CD14-positive monocyte (primary cell): ENCODE results near the gene RAPGEF5. TPM values are rescaled to one million over a fixed set of nuclear protein-coding genes. Genes with fewer than 3 reads are reported as not detected.

Experiments used
- DNase-seq, 3 donors: peaks; one replicate each; pipeline ENCODE4 v3.0.0-alpha.2; 2011 to 2022
- H2AFZ ChIP-seq: 2 replicates; pipeline ENCODE4 v1.6.0; 2012; ENCODE audit warnings: mild to moderate bottlenecking, low read depth, low read length, inconsistent platforms; ENCODE audit not compliant: insufficient read depth, poor library complexity, severe bottlenecking
- H3K27ac ChIP-seq, 2 donors: 1 replicate in 1 of 2; 2 replicates in 1 of 2; pipeline ENCODE4 v1.5.1; 2012 to 2013; ENCODE audit warnings: low read length in 2 of 2, control low read depth in 1 of 2, inconsistent platforms in 1 of 2, low read depth in 1 of 2, mild to moderate bottlenecking in 1 of 2
- H3K27me3 ChIP-seq, 2 donors: one replicate each; pipeline versions ENCODE4 v1.6.0 to v1.6.1; 2011 to 2013; ENCODE audit warnings: low read length in 2 of 2; ENCODE audit not compliant: control insufficient read depth in 2 of 2, insufficient read depth in 2 of 2
- H3K36me3 ChIP-seq, 2 donors: replicated peaks in 1 of 2; 1 replicate in 1 of 2; 2 replicates in 1 of 2; pipeline versions ENCODE4 v1.5.1 to v1.6.1; 2012 to 2013; ENCODE audit warnings: low read length in 2 of 2, control low read depth in 1 of 2, inconsistent platforms in 1 of 2, mild to moderate bottlenecking in 1 of 2; ENCODE audit not compliant: insufficient read depth in 2 of 2, control insufficient read depth in 1 of 2
- H3K4me1 ChIP-seq, 2 donors: 1 replicate in 1 of 2; 2 replicates in 1 of 2; pipeline versions ENCODE4 v1.5.1 to v1.6.1; 2012 to 2013; ENCODE audit warnings: low read length in 2 of 2, control low read depth in 1 of 2, inconsistent platforms in 1 of 2, mild to moderate bottlenecking in 1 of 2, moderate library complexity in 1 of 2; ENCODE audit not compliant: insufficient read depth in 2 of 2, control insufficient read depth in 1 of 2
- H3K4me2 ChIP-seq: replicated peaks from 2 replicates; pipeline ENCODE3; 2012; ENCODE audit warnings: low read length, moderate library complexity, mild to moderate bottlenecking; ENCODE audit not compliant: poor library complexity, severe bottlenecking; ENCODE audit errors: extremely low read depth
- H3K4me3 ChIP-seq, 3 experiments: fragments of 200-600 bp in 1 of 3; sonication (generic) in 1 of 3; replicated peaks in 1 of 3; 1 replicate in 2 of 3; 2 replicates in 1 of 3; pipeline ENCODE4 v1.5.1; 2011 to 2013; ENCODE audit warnings: low read length in 3 of 3, mild to moderate bottlenecking in 3 of 3, control low read depth in 2 of 3, low read depth in 2 of 3, inconsistent platforms in 1 of 3, moderate library complexity in 1 of 3
- H3K79me2 ChIP-seq: 2 replicates; pipeline ENCODE4 v1.6.0; 2012; ENCODE audit warnings: mild to moderate bottlenecking, control low read depth, inconsistent platforms, low read length, moderate library complexity; ENCODE audit not compliant: insufficient read depth
- H3K9ac ChIP-seq: 2 replicates; pipeline ENCODE4 v1.6.0; 2017; ENCODE audit warnings: low read length, mild to moderate bottlenecking; ENCODE audit not compliant: insufficient read depth, poor library complexity, severe bottlenecking
- H3K9me3 ChIP-seq, 2 donors: replicated peaks in 1 of 2; 1 replicate in 1 of 2; 2 replicates in 1 of 2; pipeline versions ENCODE4 v1.5.1 to v1.6.1; 2012 to 2013; ENCODE audit warnings: low read length in 2 of 2, control low read depth in 1 of 2; ENCODE audit not compliant: control insufficient read depth in 1 of 2, insufficient read depth in 1 of 2
- H4K20me1 ChIP-seq: 2 replicates; pipeline ENCODE4 v1.6.0; 2012; ENCODE audit warnings: mild to moderate bottlenecking, low read length, control low read depth, moderate library complexity; ENCODE audit not compliant: insufficient read depth
- H3K27ac Mint-ChIP-seq, 7 donors: one replicate each; pipeline ENCODE4 v1.8.0; 2020; ENCODE audit warnings: mild to moderate bottlenecking in 7 of 7, mixed read lengths in 7 of 7, moderate library complexity in 6 of 7, inconsistent platforms in 2 of 7
- H3K27me3 Mint-ChIP-seq, 3 donors: one replicate each; pipeline ENCODE4 v1.8.0; 2021 to 2022; ENCODE audit warnings: low read depth in 3 of 3, mild to moderate bottlenecking in 3 of 3, mixed read lengths in 3 of 3, moderate library complexity in 3 of 3, inconsistent platforms in 1 of 3
- H3K36me3 Mint-ChIP-seq, 2 donors: one replicate each; pipeline ENCODE4 v1.8.0; 2020; ENCODE audit warnings: mixed read lengths in 2 of 2, inconsistent platforms in 1 of 2, mild to moderate bottlenecking in 1 of 2
- H3K4me1 Mint-ChIP-seq: one replicate; pipeline ENCODE4 v1.8.0; 2020; ENCODE audit warnings: mild to moderate bottlenecking, mixed read lengths
- H3K4me3 Mint-ChIP-seq, 2 donors: one replicate each; pipeline ENCODE4 v1.8.0; 2020; ENCODE audit warnings: mild to moderate bottlenecking in 2 of 2, mixed read lengths in 2 of 2, moderate library complexity in 1 of 2
- H3K9me3 Mint-ChIP-seq, 7 donors: one replicate each; pipeline ENCODE4 v1.8.0; 2020 to 2022; ENCODE audit warnings: mixed read lengths in 7 of 7, mild to moderate bottlenecking in 6 of 7, moderate library complexity in 6 of 7, inconsistent platforms in 2 of 7
- WGBS: methylation state at CpG from one replicate; pipeline ENCODE4 v1.1.5; 2013; ENCODE audit warnings: missing lambda C conversion rate; ENCODE audit not compliant: insufficient coverage; 5-methylcytosine and 5-hydroxymethylcytosine counted together
- intact Hi-C, 2 donors: fragments of 100-400 bp; cut with micrococcal nuclease; formaldehyde crosslinking; loops; one replicate each; pipeline versions ENCODE4 v1.15.0 to v1.15.1; 2023
- polyA plus RNA-seq, 3 donors: library from polyadenylated mRNA; depleted of rRNA in 1 of 3; unstranded in 2 of 3; stranded (reverse) in 1 of 3; fragments of 300-500 nt in 2 of 3; fragments of >200 nt in 1 of 3; fragmentation: Illumina TruSeq in 2 of 3; gene quantifications; 1 replicate in 2 of 3; 2 replicates in 1 of 3; pipeline ENCODE4 v1.2.3, GENCODE V29; 2012 to 2021
- TF ChIP-seq, protein P1 (sequence below): fragments of 200-600 bp; IDR thresholded peaks from one replicate; pipeline ENCODE4 v1.8.0; 2022; ENCODE audit warnings: antibody characterized with exemption, mild to moderate bottlenecking

The RAPGEF5 gene
- polyA plus RNA-seq, 3 donors = not detected

DNA sequence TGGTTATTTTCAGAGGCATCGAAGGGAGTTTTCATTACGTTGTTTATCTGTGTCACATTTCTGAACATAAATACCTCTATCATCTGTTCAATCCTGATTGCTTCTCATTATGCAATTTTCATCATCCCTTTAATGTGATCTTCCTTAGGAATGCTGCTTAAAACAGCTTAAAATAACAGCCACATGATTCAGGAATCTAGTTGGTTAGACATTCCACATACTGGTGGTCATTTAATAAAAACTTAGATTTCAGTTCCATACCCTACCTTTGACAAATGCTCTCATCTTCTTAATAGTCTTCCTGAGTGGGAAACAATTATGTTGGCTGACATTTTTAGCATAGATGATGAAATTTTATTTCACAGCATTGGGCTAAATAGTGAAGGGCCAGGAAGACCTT lies 219.9 kb downstream of the RAPGEF5 start:
- Histone ChIP-seq H3K4me2 (no peak overlapping the region), H3K9me3 (no peaks in the 10 kb centered on the region), H3K27me3 (no peaks in the 10 kb centered on the region), H3K9ac (no peak overlapping the region), H4K20me1 (no peaks in the 10 kb centered on the region), H3K27ac (no peak overlapping the region), H3K79me2 (no peaks in the 10 kb centered on the region), H3K36me3 (no peaks in the 10 kb centered on the region), H3K4me1 (no peaks in the 10 kb centered on the region), H2AFZ (no peak overlapping the region), H3K4me3 (no peak overlapping the region)
- WGBS = no CpG with 5 or more reads among the region's 2 CpGs
- H3K36me3 Mint-ChIP-seq = no peaks in the 10 kb centered on the region
- H3K27me3 Mint-ChIP-seq = peaks cover 0 to 3% (median 0%) of the 10 kb centered on the region in 3 donors
- TF ChIP-seq, protein P1, sequence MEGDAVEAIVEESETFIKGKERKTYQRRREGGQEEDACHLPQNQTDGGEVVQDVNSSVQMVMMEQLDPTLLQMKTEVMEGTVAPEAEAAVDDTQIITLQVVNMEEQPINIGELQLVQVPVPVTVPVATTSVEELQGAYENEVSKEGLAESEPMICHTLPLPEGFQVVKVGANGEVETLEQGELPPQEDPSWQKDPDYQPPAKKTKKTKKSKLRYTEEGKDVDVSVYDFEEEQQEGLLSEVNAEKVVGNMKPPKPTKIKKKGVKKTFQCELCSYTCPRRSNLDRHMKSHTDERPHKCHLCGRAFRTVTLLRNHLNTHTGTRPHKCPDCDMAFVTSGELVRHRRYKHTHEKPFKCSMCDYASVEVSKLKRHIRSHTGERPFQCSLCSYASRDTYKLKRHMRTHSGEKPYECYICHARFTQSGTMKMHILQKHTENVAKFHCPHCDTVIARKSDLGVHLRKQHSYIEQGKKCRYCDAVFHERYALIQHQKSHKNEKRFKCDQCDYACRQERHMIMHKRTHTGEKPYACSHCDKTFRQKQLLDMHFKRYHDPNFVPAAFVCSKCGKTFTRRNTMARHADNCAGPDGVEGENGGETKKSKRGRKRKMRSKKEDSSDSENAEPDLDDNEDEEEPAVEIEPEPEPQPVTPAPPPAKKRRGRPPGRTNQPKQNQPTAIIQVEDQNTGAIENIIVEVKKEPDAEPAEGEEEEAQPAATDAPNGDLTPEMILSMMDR = no peak
- no peak for DNase-seq
- no peak overlapping the region for H3K27ac Mint-ChIP-seq
- H3K9me3 Mint-ChIP-seq = peaks cover 0 to 2% (median 0%) of the 10 kb centered on the region in 7 donors
- no peak overlapping the region for H3K4me3 Mint-ChIP-seq
- no peaks in the 10 kb centered on the region for H3K4me1 Mint-ChIP-seq
- intact Hi-C loops = no loop called here

DNA sequence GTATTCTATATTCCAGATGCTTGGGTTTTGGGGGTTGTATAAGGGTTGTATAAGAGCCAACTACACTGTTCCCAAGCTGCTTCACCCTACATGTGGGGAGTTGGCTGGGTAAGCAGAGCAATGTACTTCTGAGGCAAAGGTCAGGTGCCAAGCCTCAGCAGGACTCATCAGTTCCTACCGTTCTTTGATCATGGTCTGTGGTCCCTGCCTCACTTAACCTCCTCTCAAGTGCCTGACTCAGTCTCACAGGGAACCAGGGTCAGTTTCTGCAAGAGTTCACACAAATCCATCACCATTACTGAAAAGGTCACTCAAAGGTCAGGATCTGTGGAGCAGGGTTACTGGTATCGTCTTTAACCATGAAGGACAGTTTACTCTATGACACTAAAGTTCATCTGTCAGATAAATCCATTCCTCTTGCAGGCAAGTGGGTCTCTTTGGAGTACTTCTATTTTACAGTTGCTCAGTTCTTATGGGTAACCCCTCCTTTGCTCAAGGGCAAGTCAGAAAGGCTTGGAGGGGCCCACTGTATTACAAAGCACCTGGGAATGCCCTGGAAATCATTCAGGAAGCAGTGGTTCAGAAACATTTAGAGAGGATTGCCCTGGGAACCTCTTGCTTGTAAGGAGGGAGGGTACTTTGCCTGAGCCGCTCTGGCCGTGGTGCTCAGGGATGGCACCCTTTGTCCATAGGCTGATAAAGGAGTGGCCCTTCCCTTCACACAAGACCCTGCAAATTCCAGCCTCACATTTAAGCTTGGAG lies 227.0 kb downstream of the RAPGEF5 start:
- peaks cover 0 to 7% (median under 1%) of the 10 kb centered on the region in 3 donors for H3K27me3 Mint-ChIP-seq
- H3K4me3 Mint-ChIP-seq = no peak overlapping the region
- Histone ChIP-seq H3K4me2 (no peak overlapping the region), H3K4me1 (no peaks in the 10 kb centered on the region), H3K9me3 (no peaks in the 10 kb centered on the region), H2AFZ (no peak overlapping the region), H3K79me2 (no peaks in the 10 kb centered on the region), H3K27ac (no peak overlapping the region), H3K36me3 (no peaks in the 10 kb centered on the region), H3K27me3 (no peaks in the 10 kb centered on the region), H3K9ac (no peak overlapping the region), H3K4me3 (no peak overlapping the region), H4K20me1 (no peaks in the 10 kb centered on the region)
- WGBS = 100% methylated on average over 2 of the region's 4 CpGs
- H3K27ac Mint-ChIP-seq = no peak overlapping the region
- intact Hi-C loops = no loop called here
- no peaks in the 10 kb centered on the region for H3K36me3 Mint-ChIP-seq
- H3K4me1 Mint-ChIP-seq = no peaks in the 10 kb centered on the region
- H3K9me3 Mint-ChIP-seq = no peaks in the 10 kb centered on the region
- no peak for DNase-seq
- TF ChIP-seq, protein P1 = no peak
